Endothelial cell (in vitro differentiated cells): ENCODE measurements around the gene SLAMF6. TPM values are rescaled to one million over a fixed set of nuclear protein-coding genes. Genes with fewer than 3 reads are reported as not detected.
"Not testable (repeated sequence)": the region's sequence is repeated elsewhere in the genome, so short reads cannot be mapped to it uniquely, and the experiment has no call there.

Source experiments
- DNase-seq: peaks from one replicate; pipeline ENCODE4 v3.0.0; 2021; ENCODE audit warnings: low spot score
- H3K27ac Mint-ChIP-seq: one replicate; pipeline ENCODE4 v1.8.0; 2021; ENCODE audit warnings: mixed read lengths, inconsistent platforms; ENCODE audit not compliant: unreplicated experiment
- H3K27me3 Mint-ChIP-seq: one replicate; pipeline ENCODE4 v1.8.0; 2021; ENCODE audit warnings: mild to moderate bottlenecking, moderate library complexity, mixed read lengths, inconsistent platforms; ENCODE audit not compliant: unreplicated experiment
- H3K36me3 Mint-ChIP-seq: one replicate; pipeline ENCODE4 v1.8.0; 2021; ENCODE audit warnings: mild to moderate bottlenecking, low read depth, mixed read lengths, inconsistent platforms; ENCODE audit not compliant: unreplicated experiment
- H3K4me1 Mint-ChIP-seq: one replicate; pipeline ENCODE4 v1.8.0; 2021; ENCODE audit warnings: mild to moderate bottlenecking, mixed read lengths, inconsistent platforms; ENCODE audit not compliant: unreplicated experiment
- H3K4me3 Mint-ChIP-seq: one replicate; pipeline ENCODE4 v1.8.0; 2021; ENCODE audit warnings: mild to moderate bottlenecking, mixed read lengths, inconsistent platforms; ENCODE audit not compliant: unreplicated experiment
- H3K9me3 Mint-ChIP-seq: one replicate; pipeline ENCODE4 v1.8.0; 2021; ENCODE audit warnings: mixed read lengths, inconsistent platforms; ENCODE audit not compliant: unreplicated experiment
- CTCF ChIP-seq: fragments of 200-600 bp; sonication (generic); IDR thresholded peaks from one replicate; pipeline ENCODE4 v1.5.0; 2021; ENCODE audit warnings: antibody characterized with exemption; ENCODE audit not compliant: unreplicated experiment
- total RNA-seq: library from RNA; stranded (reverse); fragmentation: NEBNext Ultra II Directional; extraction: Animal tissue kit (Norgen Biotek cat#: 25700); gene quantifications from one replicate; pipeline ENCODE4 v1.2.1, GENCODE V29; 2021; ENCODE audit not compliant: unreplicated experiment

SLAMF6 gene
- total RNA-seq, 1 donor from 2014 or later, result not detected

GRCh38 chr1:160567341-160567740 lies 44.3 kb upstream of the SLAMF6 start:
- peaks cover 7% of the 10 kb centered on the region for H3K4me1 Mint-ChIP-seq
- TF ChIP-seq CTCF, result no peak
- no peaks in the 10 kb centered on the region for H3K9me3 Mint-ChIP-seq
- no peak for DNase-seq
- no peaks in the 10 kb centered on the region for H3K36me3 Mint-ChIP-seq
- no peaks in the 10 kb centered on the region for H3K27me3 Mint-ChIP-seq
- no peak overlapping the region for H3K4me3 Mint-ChIP-seq
- no peak overlapping the region for H3K27ac Mint-ChIP-seq

- Mint-ChIP-seq H3K4me1 (peaks cover 7% of the 10 kb centered on the region), H3K27me3 (no peaks in the 10 kb centered on the region), H3K27ac (no peak overlapping the region), H3K4me3 (no peak overlapping the region), H3K9me3 (no peaks in the 10 kb centered on the region), H3K36me3 (no peaks in the 10 kb centered on the region)
- TF ChIP-seq CTCF, result no peak
- DNase-seq, result no peak
Observed at GRCh38 chr1:160565564-160565963, 42.5 kb upstream of the SLAMF6 start.

- not testable (repeated sequence) for DNase-seq, H3K27me3 Mint-ChIP-seq, H3K36me3 Mint-ChIP-seq, H3K4me3 Mint-ChIP-seq, H3K4me1 Mint-ChIP-seq, H3K9me3 Mint-ChIP-seq, H3K27ac Mint-ChIP-seq
Observed at GRCh38 chr1:160563230-160563629, 40.2 kb upstream of the SLAMF6 start.

GRCh38 chr1:160562745-160563144 lies 39.7 kb upstream of the SLAMF6 start:
- not testable (repeated sequence) for H3K36me3 Mint-ChIP-seq, H3K27ac Mint-ChIP-seq, H3K27me3 Mint-ChIP-seq, H3K4me3 Mint-ChIP-seq, H3K9me3 Mint-ChIP-seq, H3K4me1 Mint-ChIP-seq, DNase-seq

- Mint-ChIP-seq H3K27me3 (no peaks in the 10 kb centered on the region), H3K4me3 (no peak overlapping the region), H3K27ac (no peak overlapping the region), H3K36me3 (no peaks in the 10 kb centered on the region), H3K4me1 (no peaks in the 10 kb centered on the region), H3K9me3 (no peaks in the 10 kb centered on the region)
- no peak for TF ChIP-seq CTCF
- DNase-seq, result no peak
Observed at GRCh38 chr1:160560806-160561205, 37.8 kb upstream of the SLAMF6 start.

- no peaks in the 10 kb centered on the region for H3K27me3 Mint-ChIP-seq
- no peak overlapping the region for H3K4me3 Mint-ChIP-seq
- no peak for TF ChIP-seq CTCF
- no peaks in the 10 kb centered on the region for H3K4me1 Mint-ChIP-seq
- H3K9me3 Mint-ChIP-seq, result no peaks in the 10 kb centered on the region
- no peak for DNase-seq
- H3K36me3 Mint-ChIP-seq, result no peaks in the 10 kb centered on the region
- H3K27ac Mint-ChIP-seq, result no peak overlapping the region
Observed at GRCh38 chr1:160560045-160560705, 37.1 kb upstream of the SLAMF6 start.

GRCh38 chr1:160559437-160559836 lies 36.4 kb upstream of the SLAMF6 start:
- H3K9me3 Mint-ChIP-seq, H3K27me3 Mint-ChIP-seq, H3K36me3 Mint-ChIP-seq, H3K4me3 Mint-ChIP-seq, H3K4me1 Mint-ChIP-seq, DNase-seq, H3K27ac Mint-ChIP-seq: not testable (repeated sequence)
